Measurements from ENCODE around the gene PABPN1.

The PABPN1 gene

DNA sequence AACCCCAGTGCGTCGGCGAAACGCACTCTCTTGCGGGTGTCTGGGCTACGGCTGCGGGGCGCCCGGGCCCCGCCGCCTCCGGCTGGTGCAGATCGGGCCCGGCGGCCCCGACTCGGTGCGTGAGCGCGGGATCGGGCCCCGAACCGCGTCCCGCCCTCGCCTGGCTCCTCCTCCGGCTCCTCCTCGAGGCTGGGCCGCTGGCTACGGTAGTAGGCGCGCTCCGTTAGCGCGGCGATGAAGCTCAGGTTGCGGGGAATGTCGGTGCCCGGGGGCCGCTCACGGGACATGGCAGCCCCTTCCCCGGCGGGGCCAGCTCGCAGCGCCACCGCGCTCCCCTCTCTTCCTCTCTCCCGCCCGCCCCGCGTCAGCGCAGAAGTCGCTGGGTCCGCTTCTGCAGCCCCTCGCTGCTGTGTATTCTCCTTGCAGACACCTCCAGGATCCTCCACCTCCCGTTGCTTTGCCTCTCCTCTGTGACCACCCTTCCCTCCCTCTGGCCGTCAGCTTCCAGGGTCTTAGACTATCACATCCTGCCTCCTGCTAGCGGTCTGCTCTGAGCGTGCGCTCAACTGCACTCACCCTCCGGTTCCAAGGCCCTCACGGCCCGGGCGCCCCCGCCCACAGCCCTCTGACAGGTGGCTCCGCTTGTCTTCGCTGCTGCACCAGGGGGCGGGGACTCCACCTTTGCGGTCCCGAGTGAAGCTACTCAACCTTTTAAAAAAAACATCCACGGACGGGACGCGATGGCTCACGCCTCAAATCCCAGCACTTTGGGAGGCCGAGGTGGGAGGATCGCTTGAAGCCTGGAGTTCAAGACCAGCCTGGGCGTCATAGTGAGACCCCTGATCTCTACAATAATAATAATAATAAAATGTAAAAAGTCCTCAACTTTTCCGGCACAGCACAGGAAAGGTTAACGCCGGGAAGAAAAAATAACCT lies 18.7 kb upstream of the PABPN1 start, which contains the start of gene PPP1R3E:
PPP1R3E (minus strand) TSS at position 570 of the 936 bp plus-strand sequence; CDS start at position 287, 283 bp downstream.
- TF ChIP-seq, protein P1, sequence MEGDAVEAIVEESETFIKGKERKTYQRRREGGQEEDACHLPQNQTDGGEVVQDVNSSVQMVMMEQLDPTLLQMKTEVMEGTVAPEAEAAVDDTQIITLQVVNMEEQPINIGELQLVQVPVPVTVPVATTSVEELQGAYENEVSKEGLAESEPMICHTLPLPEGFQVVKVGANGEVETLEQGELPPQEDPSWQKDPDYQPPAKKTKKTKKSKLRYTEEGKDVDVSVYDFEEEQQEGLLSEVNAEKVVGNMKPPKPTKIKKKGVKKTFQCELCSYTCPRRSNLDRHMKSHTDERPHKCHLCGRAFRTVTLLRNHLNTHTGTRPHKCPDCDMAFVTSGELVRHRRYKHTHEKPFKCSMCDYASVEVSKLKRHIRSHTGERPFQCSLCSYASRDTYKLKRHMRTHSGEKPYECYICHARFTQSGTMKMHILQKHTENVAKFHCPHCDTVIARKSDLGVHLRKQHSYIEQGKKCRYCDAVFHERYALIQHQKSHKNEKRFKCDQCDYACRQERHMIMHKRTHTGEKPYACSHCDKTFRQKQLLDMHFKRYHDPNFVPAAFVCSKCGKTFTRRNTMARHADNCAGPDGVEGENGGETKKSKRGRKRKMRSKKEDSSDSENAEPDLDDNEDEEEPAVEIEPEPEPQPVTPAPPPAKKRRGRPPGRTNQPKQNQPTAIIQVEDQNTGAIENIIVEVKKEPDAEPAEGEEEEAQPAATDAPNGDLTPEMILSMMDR (conservative IDR thresholded peaks at IDR 0.05; ENCODE audit: low read length): no peak
- DNase-seq (ENCODE audit: low read depth): peak; percentile 36
- peak within 1 kb of the TSS; percentile 74 for H3K4me3 ChIP-seq (ENCODE audit: low read length)

DNA sequence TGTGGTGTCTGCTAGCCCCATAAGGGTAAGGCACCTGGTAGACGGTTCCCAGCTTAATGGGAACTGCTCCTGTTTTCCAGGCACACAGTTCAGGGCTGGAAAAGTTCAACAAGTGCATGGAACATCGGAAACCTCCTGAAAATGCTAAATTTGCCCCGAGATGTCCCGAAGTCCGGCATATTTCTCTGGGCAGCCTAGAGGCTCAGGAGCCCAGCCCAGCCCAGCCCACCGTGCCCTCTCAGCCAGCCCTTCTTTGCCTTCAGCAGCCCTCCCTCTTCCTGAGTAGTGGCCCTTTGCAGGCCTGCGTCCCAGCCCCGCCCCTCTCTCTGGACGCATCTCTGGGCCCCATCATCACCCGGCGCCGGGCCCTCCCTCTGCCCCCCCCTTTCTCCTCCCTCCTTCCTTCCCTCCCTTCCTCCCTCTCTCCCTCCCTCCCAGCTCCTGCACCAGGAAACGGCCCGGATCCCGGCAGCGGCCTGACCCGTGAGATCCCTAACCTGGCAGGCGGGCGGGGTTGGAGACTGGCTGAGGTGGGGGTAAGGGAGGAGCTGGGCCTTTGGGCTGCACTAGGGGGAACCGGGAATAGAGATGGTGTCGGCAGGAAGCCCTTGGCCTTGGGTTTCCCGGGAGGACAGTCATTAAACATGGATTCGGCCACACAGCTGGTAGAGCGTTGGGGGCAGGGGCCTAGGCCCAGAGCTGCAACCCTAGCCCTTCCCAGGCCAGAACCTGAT lies 14.7 kb upstream of the PABPN1 start, which contains the start of gene BCL2L2:
BCL2L2 (plus strand) TSS at position 422 of the 734 bp plus-strand sequence. CDS start 935 bp downstream, outside the sequence.
- TF ChIP-seq, protein P1 (conservative IDR thresholded peaks at IDR 0.05; ENCODE audit: low read length): no peak

DNA sequence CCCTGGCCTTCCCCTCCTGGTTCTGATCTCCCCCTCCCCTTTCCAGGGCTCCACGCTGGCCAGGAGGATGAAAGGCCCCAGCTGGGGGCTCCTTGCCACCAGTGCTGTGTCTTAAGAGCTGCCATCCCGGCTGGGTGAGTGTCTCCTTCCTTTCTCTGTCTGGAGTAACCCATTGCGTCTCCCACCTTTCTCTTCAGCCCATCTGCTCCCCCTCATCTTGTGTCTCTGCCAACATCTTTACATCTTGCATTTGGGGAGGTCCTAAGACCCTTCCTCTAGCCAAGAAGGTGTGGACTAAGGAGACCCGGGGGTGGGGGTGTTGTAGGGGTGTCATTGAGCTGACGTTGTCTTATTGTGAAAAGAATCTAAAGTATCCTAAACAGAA lies 14.1 kb upstream of the PABPN1 start:
- H3K4me3 ChIP-seq (ENCODE audit: low read length): peak overlapping the region; percentile 95

More for the DNA sequence above, 14.7 kb upstream of the PABPN1 start, which contains the start of gene BCL2L2:
- DNase-seq (ENCODE audit: low read depth): peak; percentile 85
- peak within 1 kb of the TSS; percentile 95 for H3K4me3 ChIP-seq (ENCODE audit: low read length)

DNA sequence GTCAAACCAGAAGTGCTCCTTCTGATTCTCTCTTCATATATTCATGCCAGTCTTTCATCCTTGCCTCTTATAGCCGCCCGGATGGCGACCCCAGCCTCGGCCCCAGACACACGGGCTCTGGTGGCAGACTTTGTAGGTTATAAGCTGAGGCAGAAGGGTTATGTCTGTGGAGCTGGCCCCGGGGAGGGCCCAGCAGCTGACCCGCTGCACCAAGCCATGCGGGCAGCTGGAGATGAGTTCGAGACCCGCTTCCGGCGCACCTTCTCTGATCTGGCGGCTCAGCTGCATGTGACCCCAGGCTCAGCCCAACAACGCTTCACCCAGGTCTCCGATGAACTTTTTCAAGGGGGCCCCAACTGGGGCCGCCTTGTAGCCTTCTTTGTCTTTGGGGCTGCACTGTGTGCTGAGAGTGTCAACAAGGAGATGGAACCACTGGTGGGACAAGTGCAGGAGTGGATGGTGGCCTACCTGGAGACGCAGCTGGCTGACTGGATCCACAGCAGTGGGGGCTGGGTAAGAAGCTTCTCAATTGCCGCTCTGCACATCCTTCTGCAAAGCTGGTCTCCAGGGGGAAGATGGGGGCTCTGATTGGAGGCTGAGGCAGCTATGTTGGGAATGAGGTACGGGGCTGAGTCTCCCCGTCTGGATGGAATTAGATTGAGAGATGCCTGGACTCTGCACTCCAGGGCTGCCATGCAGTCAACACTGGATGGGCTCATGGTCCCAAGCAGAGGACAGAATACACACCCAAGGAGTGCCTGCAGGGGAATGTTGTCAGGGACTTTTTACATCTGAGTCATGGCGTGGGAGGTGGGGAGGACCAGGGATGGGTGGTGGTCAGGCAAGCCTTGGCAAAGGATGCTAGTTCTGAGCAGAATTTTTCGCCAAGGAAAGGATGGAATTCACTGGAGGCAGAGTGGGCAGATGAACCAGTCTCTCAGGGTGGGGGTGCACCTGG lies 13.3 kb upstream of the PABPN1 start:
- TF ChIP-seq, protein P1 (conservative IDR thresholded peaks at IDR 0.05; ENCODE audit: low read length): no peak
- H3K4me3 ChIP-seq (ENCODE audit: low read length): peak overlapping the region; percentile 95
- no peak for DNase-seq (ENCODE audit: low read depth)

More for the DNA sequence above, 14.1 kb upstream of the PABPN1 start:
- no peak for DNase-seq (ENCODE audit: low read depth)
- TF ChIP-seq, protein P1 (conservative IDR thresholded peaks at IDR 0.05; ENCODE audit: low read length): no peak

DNA sequence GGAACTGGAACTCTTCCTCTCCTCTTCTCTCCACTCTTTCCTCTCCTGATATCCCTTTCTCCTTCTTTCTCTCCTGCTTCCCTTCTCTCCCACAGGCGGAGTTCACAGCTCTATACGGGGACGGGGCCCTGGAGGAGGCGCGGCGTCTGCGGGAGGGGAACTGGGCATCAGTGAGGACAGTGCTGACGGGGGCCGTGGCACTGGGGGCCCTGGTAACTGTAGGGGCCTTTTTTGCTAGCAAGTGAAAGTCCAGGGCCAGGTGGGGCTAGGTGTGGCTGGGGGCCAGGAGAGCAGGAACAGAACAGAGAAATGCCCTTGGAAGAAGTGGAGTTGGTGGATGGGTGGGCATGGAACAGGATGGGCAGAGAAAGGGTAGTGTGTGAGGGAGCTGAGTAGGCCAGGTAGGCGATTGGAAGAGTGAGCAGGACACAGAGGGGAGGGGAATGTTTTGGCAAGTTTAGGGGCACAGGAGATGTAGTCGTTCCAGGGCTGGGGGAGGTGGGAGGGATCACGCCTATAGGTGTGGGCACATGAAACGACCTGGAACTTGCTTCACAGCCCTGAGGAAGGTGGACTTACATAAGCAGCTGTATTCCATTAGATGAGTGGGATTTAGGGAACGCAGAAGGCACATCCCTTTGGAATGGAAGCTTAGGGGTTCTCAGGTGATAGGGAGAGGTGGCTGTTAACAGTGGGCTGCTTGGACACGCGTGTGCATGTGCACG lies 12.4 kb upstream of the PABPN1 start:
- peak overlapping the region; percentile 95 for H3K4me3 ChIP-seq (ENCODE audit: low read length)
- TF ChIP-seq, protein P1 (conservative IDR thresholded peaks at IDR 0.05; ENCODE audit: low read length): no peak
- DNase-seq (ENCODE audit: low read depth): no peak

DNA sequence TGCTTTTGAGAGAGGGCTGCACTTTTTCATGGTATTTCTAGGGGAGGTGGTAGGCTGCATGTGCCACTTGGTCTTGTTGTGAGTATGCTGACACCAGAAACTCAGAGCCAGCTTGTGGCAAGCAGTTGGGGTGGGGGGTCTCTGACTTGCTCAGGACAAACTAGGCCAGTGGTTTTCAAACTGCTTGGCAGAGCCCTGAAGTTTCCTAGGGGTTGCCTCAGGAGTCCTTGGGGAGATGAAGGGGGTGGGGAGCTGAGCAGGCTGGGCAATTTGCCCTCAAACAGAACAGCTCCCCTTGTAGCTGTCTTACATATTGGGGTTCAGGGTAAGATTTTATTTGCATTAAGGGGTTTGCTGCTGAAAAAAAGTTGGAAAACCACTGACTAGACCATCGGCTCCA lies 10.7 kb upstream of the PABPN1 start:
- TF ChIP-seq, protein P1 (conservative IDR thresholded peaks at IDR 0.05; ENCODE audit: low read length): no peak
- no peak for DNase-seq (ENCODE audit: low read depth)
- H3K4me3 ChIP-seq (ENCODE audit: low read length): no peak overlapping the region

All from AG10803 (cell line).